PC-3 (cell line): ENCODE measurements around the gene BMP7. TPM values are rescaled to one million over a fixed set of nuclear protein-coding genes. Genes with fewer than 3 reads are reported as not detected.
A peak's percentile ranks its signal among the peaks of the same experiment; 100 is the strongest.
"Not testable (repeated sequence)": the region's sequence is repeated elsewhere in the genome, so short reads cannot be mapped to it uniquely, and the experiment has no call there.

ENCODE experiments used
- ATAC-seq: fragments of 200-7000 bp; cut with Tn5 transposase; 2 replicates; pipeline ENCODE4 v1.9.1; 2020; ENCODE audit warnings: mild to moderate bottlenecking, moderate library complexity
- BruUV-seq: library from RNA; stranded (reverse); fragments of 400-500 nt; replicated peaks from 2 replicates; lab custom pipeline; 2021; lab: Mats Ljungman, UMichigan
- CTCF ChIA-PET: fragments of 300-600 bp; sonication (Branson Sonifier 250); formaldehyde crosslinking; loops from one replicate; lab custom pipeline; 2022; ENCODE audit warnings: antibody characterized with exemption; lab: Charles Lee
- POLR2A ChIA-PET: fragments of 300-600 bp; sonication (Branson Sonifier 250); formaldehyde crosslinking; loops from one replicate; lab custom pipeline; 2022; ENCODE audit warnings: antibody characterized with exemption; ENCODE audit not compliant: unreplicated experiment; lab: Charles Lee
- DNase-seq: peaks from one replicate; pipeline ENCODE4 v3.0.0-alpha.2; 2015
- H2AFZ ChIP-seq: fragments of 300-600 bp; sonication (generic); 2 replicates; pipeline ENCODE4 v1.6.0; 2016; ENCODE audit warnings: antibody characterized with exemption, low read length
- H3F3A ChIP-seq: fragments of 300-600 bp; sonication (generic); one replicate; pipeline ENCODE4 v1.6.0; 2017; ENCODE audit warnings: antibody characterized with exemption, low read length, control low read depth, mild to moderate bottlenecking; ENCODE audit not compliant: unreplicated experiment
- H3K27ac ChIP-seq: fragments of 300-600 bp; sonication (generic); 2 replicates; pipeline ENCODE4 v1.5.1; 2016; ENCODE audit warnings: mild to moderate bottlenecking, low read length
- H3K27me3 ChIP-seq: fragments of 300-600 bp; sonication (generic); 2 replicates; pipeline ENCODE4 v1.6.1; 2016; ENCODE audit warnings: low read length, mixed read lengths
- H3K36me3 ChIP-seq: fragments of 300-600 bp; sonication (generic); 2 replicates; pipeline ENCODE4 v1.6.1; 2016; ENCODE audit warnings: low read depth, mixed run types, low read length, mixed read lengths
- H3K4me1 ChIP-seq: fragments of 300-600 bp; sonication (generic); 2 replicates; pipeline ENCODE4 v1.5.1; 2016; ENCODE audit warnings: low read length; ENCODE audit not compliant: insufficient read depth
- H3K4me2 ChIP-seq: fragments of 300-600 bp; sonication (generic); 2 replicates; pipeline ENCODE4 v1.6.0; 2016; ENCODE audit warnings: low read length
- H3K4me3 ChIP-seq: fragments of 300-600 bp; sonication (generic); 2 replicates; pipeline ENCODE4 v1.5.1; 2016; ENCODE audit warnings: mild to moderate bottlenecking, low read length, mixed read lengths
- H3K79me2 ChIP-seq: fragments of 300-600 bp; sonication (generic); 2 replicates; pipeline ENCODE4 v1.6.1; 2017; ENCODE audit warnings: low read length, mixed read lengths
- H3K9ac ChIP-seq: fragments of 300-600 bp; sonication (generic); 2 replicates; pipeline ENCODE4 v1.6.0; 2016; ENCODE audit warnings: mild to moderate bottlenecking, low read length
- H3K9me2 ChIP-seq: fragments of 300-600 bp; sonication (generic); replicated peaks from 2 replicates; pipeline ENCODE4 v1.6.1; 2016; ENCODE audit warnings: mixed run types, low read length, mixed read lengths
- H3K9me3 ChIP-seq: fragments of 300-600 bp; sonication (generic); 2 replicates; pipeline ENCODE4 v1.6.1; 2016; ENCODE audit warnings: low read length, mixed read lengths
- H4K20me1 ChIP-seq: fragments of 300-600 bp; sonication (generic); 2 replicates; pipeline ENCODE4 v1.6.1; 2016; ENCODE audit warnings: low read length, mixed read lengths
- CTCF ChIP-seq: fragments of 300-600 bp; sonication (generic); conservative IDR thresholded peaks from 2 replicates; pipeline ENCODE4 v1.5.1; 2017; ENCODE audit warnings: antibody characterized with exemption, low read depth, mild to moderate bottlenecking, low read length
- EZH2 ChIP-seq: fragments of 300-600 bp; sonication (generic); IDR thresholded peaks from one replicate; pipeline ENCODE4 v1.6.1; 2017; ENCODE audit warnings: antibody characterized with exemption, mild to moderate bottlenecking, low read length; ENCODE audit not compliant: unreplicated experiment
- EZH2phosphoT487 ChIP-seq: fragments of 300-600 bp; sonication (generic); IDR thresholded peaks from 2 replicates; pipeline ENCODE4 v1.6.1; 2018; ENCODE audit warnings: mild to moderate bottlenecking, antibody characterized with exemption, low read length, borderline replicate concordance
- intact Hi-C: fragments of 100-400 bp; cut with micrococcal nuclease; formaldehyde crosslinking; loops from 2 replicates; pipeline ENCODE4 v1.9.0; 2023
- total RNA-seq: library from RNA; depleted of rRNA; stranded (reverse); fragments of >200 nt; gene quantifications from 2 replicates; pipeline ENCODE4 v1.2.3, GENCODE V29; 2014

BMP7 gene
- total RNA-seq, 1 experiment from 2014 or later = not detected

GRCh38 chr20:57265336-57265996 is 975 bp downstream of the BMP7 start:
- no TSS peak for BruUV-seq
- H3K27ac ChIP-seq = no peak overlapping the region
- CTCF ChIA-PET = interaction anchor here (0.6 kb wide), 1 partner anchor 153 kb away, joined by 3 read pairs; no protein-coding TSS in a partner anchor
- H3K27me3 ChIP-seq = peaks cover 98% of the 10 kb centered on the region
- no peaks in the 10 kb centered on the region for H4K20me1 ChIP-seq
- H3K4me1 ChIP-seq = no peaks in the 10 kb centered on the region
- POLR2A ChIA-PET = no interaction called here
- H3K36me3 ChIP-seq = no peaks in the 10 kb centered on the region
- no peak overlapping the region for H3K4me2 ChIP-seq
- no peak for DNase-seq
- H3K4me3 ChIP-seq = no peak overlapping the region
- H3F3A ChIP-seq = no peaks in the 10 kb centered on the region
- TF ChIP-seq EZH2phosphoT487 = peak; percentile 91
- TF ChIP-seq EZH2 = peak; percentile 98
- no peak for TF ChIP-seq CTCF
- ATAC-seq = no peak
- intact Hi-C loops = no loop called here
- H2AFZ ChIP-seq = no peak overlapping the region
- no peaks in the 10 kb centered on the region for H3K79me2 ChIP-seq
- H3K9ac ChIP-seq = no peak overlapping the region
- no peaks in the 10 kb centered on the region for H3K9me2 ChIP-seq
- H3K9me3 ChIP-seq = no peaks in the 10 kb centered on the region

- H3K27me3 ChIP-seq = peaks cover 98% of the 10 kb centered on the region
- CTCF ChIA-PET, H3K79me2 ChIP-seq, H3K9me3 ChIP-seq, H3K4me2 ChIP-seq, H3K27ac ChIP-seq, H3K9me2 ChIP-seq, H3K9ac ChIP-seq, intact Hi-C loops, H3K4me1 ChIP-seq, H3K4me3 ChIP-seq, H2AFZ ChIP-seq, H3K36me3 ChIP-seq, DNase-seq, H3F3A ChIP-seq, BruUV-seq, POLR2A ChIA-PET, ATAC-seq, H4K20me1 ChIP-seq: not testable (repeated sequence)
Observed at GRCh38 chr20:57264908-57265335, 1.5 kb downstream of the BMP7 start.

GRCh38 chr20:57263801-57264792 is 2.3 kb downstream of the BMP7 start:
- no TSS peak for BruUV-seq
- peak overlapping the region; percentile 6; the same call in 1 of the 2 replicates for H3K4me2 ChIP-seq
- intact Hi-C loops = no loop called here
- TF ChIP-seq EZH2phosphoT487 (peak; percentile 81), EZH2 (peak; percentile 96), CTCF (no peak)
- no peak for ATAC-seq
- H3K27me3 ChIP-seq = peaks cover 98% of the 10 kb centered on the region
- ChIA-PET POLR2A (no interaction called here), CTCF (no interaction called here)
- no peaks in the 10 kb centered on the region for H4K20me1 ChIP-seq
- no peaks in the 10 kb centered on the region for H3K9me2 ChIP-seq
- no peaks in the 10 kb centered on the region for H3F3A ChIP-seq
- H3K4me1 ChIP-seq = no peaks in the 10 kb centered on the region
- no peak for DNase-seq
- H3K4me3 ChIP-seq = peak overlapping the region; percentile 23; the same call in 1 of the 2 replicates
- no peaks in the 10 kb centered on the region for H3K9me3 ChIP-seq
- H3K27ac ChIP-seq = no peak overlapping the region
- no peak overlapping the region for H3K9ac ChIP-seq
- H3K79me2 ChIP-seq = no peaks in the 10 kb centered on the region
- no peaks in the 10 kb centered on the region for H3K36me3 ChIP-seq
- no peak overlapping the region for H2AFZ ChIP-seq
